Keratinocyte (primary cell): ENCODE measurements around the gene PCMTD2.

Source experiments
- CTCF ChIP-seq, 3 experiments: IDR thresholded peaks in 1 of 3; conservative IDR thresholded peaks in 1 of 3; optimal IDR thresholded peaks in 1 of 3; 2 replicates in 2 of 3; 3 replicates in 1 of 3; pipeline versions ENCODE3 to v1.5.1; 2011; ENCODE audit warnings: low read length in 3 of 3, mild to moderate bottlenecking in 3 of 3, moderate library complexity in 2 of 3, control low read depth in 1 of 3, inconsistent platforms in 1 of 3; ENCODE audit not compliant: insufficient read depth in 2 of 3; ENCODE audit errors: extremely low read depth in 1 of 3
- EZH2 ChIP-seq: IDR thresholded peaks from one replicate; pipeline ENCODE4 v1.6.1; 2012; ENCODE audit warnings: inconsistent platforms, mild to moderate bottlenecking, low read length, moderate library complexity

GRCh38 chr20:64240243-64241015 lies 15.1 kb upstream of the PCMTD2 start:
- TF ChIP-seq CTCF (optimal IDR thresholded peaks at IDR 0.05 in 1 of 3, IDR thresholded peaks at IDR 0.05 in 1 of 3, conservative IDR thresholded peaks at IDR 0.05 in 1 of 3; ENCODE audit: extremely low read depth in 1 of 3, insufficient read depth in 2 of 3, low read length in 3 of 3) (no peak), EZH2 (no peak)
